GM12874 (cell line): ENCODE measurements around the gene MBNL3.

Experiments
- TF ChIP-seq, protein P1 (sequence below): IDR thresholded peaks from 2 replicates; pipeline ENCODE4 v1.5.1; 2011; ENCODE audit warnings: low read depth, mild to moderate bottlenecking, control low read depth, low read length, moderate library complexity; ENCODE audit not compliant: insufficient read depth

Gene MBNL3

DNA sequence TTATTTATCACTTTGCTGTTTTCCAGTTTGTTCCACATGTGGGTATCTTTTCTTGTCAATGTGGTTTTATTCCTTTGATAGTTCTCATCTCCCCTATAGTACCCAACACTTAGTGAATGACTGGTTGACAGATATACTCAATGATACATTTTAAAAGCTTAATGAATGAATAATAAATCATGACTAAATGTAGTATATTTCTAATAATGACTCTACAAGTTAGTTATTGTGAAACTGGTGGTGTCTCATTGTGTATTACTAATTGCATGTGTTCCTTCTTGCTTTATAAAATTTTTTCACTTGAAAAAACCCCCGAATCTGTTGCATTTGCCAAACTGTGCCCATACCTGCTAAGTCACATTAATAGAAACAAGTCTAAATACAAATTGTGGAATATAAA is 95.4 kb downstream of the MBNL3 start:
- TF ChIP-seq, protein P1, sequence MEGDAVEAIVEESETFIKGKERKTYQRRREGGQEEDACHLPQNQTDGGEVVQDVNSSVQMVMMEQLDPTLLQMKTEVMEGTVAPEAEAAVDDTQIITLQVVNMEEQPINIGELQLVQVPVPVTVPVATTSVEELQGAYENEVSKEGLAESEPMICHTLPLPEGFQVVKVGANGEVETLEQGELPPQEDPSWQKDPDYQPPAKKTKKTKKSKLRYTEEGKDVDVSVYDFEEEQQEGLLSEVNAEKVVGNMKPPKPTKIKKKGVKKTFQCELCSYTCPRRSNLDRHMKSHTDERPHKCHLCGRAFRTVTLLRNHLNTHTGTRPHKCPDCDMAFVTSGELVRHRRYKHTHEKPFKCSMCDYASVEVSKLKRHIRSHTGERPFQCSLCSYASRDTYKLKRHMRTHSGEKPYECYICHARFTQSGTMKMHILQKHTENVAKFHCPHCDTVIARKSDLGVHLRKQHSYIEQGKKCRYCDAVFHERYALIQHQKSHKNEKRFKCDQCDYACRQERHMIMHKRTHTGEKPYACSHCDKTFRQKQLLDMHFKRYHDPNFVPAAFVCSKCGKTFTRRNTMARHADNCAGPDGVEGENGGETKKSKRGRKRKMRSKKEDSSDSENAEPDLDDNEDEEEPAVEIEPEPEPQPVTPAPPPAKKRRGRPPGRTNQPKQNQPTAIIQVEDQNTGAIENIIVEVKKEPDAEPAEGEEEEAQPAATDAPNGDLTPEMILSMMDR = no peak

DNA sequence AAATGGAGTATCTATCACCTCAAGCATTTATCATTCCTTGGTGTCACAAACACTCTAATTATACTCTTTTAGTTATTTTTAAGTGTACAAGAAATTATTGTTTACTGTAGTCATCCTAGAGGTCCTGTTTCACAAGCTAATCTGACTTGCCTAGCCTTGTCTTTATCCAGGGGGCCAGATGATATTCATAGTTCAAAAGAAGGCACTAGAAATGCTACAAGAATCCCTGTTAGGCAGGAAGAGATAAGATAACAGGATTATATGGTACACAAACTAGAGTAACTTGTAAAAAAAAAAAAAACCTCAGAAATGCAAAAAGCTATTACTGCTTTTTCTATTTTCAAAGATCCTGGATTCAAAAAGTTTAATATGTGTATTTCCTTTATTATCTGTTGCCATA is 95.8 kb downstream of the MBNL3 start:
- TF ChIP-seq, protein P1 = no peak

DNA sequence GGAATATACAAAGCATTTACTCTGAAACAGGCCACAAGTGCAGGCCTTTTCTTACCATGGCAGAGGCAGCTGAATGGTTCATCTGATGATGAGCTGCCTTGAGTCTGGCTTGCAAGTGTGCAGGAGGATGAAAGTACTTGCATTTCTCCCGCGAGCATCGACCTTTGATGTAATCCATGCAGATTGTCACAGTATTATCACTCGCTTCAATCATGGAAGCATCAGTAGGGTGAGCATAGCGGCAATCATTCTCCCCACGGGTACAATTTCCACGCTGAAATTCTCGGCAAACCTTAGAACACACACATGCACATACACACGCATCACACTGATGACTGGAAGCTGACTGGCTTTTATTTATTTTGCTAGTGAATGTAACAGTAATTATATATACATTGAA is 98.0 kb downstream of the MBNL3 start:
- TF ChIP-seq, protein P1 = no peak

DNA sequence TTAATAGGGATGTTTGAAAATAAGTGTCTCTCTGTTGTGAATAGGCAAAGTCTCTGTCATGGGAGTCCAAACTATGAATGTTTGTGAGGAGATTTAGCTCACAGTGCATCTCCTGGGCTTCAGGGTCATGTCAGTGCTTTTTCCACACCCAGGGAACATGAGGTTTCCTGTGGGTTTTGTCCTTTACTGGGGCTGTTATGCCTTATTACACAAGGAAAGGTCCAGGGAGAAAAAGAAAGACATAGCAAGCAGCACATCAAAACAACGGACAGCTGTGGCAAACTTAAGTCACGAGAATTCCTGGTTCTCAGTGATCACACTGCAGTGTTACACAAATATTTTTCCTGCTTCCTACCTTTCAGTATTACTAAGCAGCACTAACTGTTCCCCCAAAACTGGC is 99.4 kb downstream of the MBNL3 start:
- TF ChIP-seq, protein P1 = no peak

DNA sequence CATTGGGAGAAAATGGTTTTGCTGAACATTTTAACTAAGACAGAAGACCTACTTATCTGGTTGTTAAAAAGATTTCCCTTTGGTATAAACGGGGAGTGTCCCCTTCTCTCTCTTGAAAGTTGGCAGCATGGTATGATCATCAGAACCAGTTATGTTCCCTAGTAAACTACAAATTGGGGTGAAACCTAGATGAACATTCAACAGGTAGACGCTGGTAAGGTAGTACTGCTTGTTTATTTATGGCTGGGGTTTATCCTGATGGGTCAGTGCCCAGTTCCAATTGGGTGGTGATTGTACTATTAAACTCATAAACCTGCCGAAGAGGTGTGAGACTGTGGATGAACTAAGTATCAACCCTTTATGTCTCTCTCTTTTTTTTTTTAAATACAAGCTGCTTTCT is 100.5 kb downstream of the MBNL3 start:
- TF ChIP-seq, protein P1 = no peak

DNA sequence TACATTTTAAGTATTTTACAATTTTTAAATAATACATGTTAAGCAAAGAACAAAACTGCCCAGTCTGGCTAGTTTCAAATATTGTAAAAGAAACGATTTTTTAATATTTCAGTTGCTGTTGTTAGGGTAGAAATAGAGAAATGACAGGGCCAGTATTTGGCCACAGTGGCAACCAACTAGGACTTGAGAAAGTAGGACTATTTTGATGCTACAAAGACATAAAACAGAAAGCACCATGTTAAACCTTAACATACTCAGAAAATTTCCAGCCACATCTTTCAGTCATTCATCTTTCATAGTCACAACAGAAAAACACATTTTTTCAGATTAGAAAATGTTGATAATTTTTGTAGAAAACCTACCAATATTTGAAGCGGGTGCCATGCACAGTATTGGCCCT is 104.5 kb downstream of the MBNL3 start:
- TF ChIP-seq, protein P1 = no peak

DNA sequence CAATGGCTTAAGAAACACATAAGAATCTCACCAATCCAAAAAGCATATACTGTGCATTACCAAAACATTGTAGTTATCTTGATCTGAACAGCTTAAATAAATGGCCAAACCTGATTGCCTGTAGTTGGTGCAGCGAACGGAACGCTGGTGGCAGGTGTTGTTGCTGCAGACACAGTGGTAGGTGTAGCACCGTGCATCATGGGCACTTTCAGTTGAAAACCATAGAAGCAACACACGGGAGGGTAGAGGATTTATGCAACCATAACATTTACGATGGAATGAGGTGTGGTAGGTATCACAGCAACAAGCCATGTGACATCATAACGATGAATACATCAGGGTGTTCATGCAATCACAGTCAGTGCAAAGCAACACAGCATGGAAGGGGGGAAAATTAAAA is 106.8 kb downstream of the MBNL3 start:
- TF ChIP-seq, protein P1 = no peak

DNA sequence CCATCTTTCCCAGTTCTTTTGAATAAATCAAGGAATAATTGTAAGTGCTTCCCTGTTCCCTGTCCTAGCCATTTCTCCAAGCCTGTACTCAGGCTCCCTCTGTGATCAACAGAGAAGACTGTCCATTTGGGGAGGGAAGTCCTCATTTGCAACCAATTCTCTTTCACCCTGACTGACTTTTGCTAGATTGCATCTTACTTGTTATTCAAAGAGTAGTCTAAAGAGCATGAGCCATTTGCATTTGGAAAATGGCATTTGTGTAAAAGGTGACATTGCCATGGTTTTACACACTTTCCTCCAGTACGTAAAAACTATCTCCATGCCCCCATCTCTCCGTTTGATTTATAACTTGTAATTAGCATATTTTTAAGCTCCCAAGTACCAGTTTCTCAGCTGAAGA is 110.6 kb downstream of the MBNL3 start:
- TF ChIP-seq, protein P1 = no peak
